GM15510 (cell line): ENCODE data around the gene HELZ.

Experiments
- POLR2A ChIP-seq: IDR thresholded peaks from 3 replicates; pipeline ENCODE4 v1.6.1; 2011; ENCODE audit warnings: borderline replicate concordance; ENCODE audit not compliant: insufficient read length; ENCODE audit errors: extremely low read depth

HELZ gene

DNA sequence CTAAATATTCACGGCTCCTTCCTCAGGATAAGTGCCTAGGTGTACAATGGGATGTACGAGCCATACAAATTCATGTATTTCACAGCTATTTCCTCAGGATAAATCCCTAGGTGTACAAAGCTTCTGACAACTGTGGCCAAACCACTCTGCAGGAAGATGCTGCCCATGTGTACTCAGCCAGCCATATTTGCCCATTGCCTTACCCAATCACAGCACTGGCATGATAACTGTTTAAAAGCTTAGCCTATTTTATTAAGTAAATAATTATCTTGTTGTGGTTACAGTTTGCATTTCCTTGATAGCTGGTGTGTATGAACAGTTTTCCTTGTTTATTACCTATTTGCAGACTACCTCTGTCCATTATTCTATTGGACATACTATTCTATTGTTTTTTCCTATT lies 165.5 kb downstream of the HELZ start:
- no peak for TF ChIP-seq POLR2A

DNA sequence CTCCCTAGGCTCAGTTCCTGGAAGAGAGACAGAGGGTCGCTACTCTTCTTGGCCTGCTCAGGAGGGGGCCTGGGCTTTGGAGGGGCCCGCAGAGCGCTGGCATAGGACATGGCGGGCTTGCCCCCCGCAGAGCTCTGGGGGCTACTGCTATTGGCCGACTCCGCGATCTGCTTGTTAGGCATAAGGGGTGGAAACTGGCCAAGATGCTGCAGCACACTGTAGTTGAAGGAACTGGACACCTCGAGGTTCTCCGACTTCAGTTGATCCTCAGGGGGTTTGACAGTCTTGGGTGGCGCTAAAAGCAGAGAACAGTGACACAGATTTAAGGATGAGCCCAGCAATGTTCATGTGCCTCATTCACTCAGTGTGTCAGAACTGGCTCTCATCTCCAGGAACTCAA lies 166.7 kb downstream of the HELZ start:
- no peak for TF ChIP-seq POLR2A

- TF ChIP-seq POLR2A, result no peak
Measured at GRCh38 chr17:67076290-67076689, 168.7 kb downstream of the HELZ start.

DNA sequence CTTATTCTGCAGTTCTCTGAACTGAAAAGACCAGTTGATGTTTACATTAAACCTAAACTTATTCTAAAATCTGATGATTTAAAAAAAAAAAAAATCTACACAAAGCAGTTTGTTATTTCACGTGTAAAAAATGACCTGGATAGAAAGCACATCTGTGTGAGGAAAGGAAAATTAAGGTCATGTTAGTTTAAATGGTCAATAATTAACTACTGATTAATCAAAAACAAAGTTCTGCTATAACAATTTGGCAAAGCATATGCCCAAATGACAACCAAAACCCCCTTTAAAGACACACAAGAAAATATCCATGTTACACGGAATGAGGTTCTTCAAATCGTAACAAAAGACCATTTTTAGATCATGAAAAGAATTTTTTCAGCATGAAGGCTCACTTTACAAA lies 170.2 kb downstream of the HELZ start:
- TF ChIP-seq POLR2A, result no peak

DNA sequence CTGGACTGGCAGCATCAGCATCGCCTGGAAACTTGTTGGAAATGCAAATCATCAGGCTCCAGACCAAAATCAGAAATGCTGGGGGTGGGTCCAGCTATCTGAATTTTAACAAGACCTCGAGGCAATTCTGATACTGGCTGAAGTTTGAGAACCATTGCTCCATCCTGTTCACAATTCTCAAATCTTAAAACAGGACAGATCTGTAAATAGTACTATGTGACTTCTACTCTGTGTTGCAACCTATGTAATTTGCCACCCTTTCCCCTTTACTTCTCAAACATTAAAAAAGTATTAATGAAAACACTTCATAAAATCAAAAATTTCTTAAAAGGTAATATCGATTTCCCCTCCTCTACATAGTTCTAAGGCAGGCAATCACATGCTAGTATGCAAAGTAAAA lies 172.1 kb downstream of the HELZ start:
- no peak for TF ChIP-seq POLR2A

DNA sequence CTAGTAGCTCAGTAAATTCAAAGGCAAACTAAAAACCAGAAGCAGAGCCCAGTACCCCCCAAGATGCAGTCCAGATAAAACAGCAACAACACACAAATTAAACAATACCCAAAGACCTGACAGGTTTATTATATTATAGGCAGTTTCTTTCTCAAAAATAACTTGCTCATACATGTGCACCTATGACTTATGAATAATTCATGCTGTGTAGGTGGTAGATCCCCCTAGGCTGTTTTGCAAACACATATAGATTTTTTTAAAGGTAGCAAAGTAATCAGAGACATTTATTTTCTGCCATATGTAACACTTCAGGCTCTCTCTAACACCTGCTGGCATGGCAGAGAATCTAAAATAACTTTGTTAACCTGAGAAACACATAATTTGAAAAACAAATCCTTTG lies 173.4 kb downstream of the HELZ start:
- TF ChIP-seq POLR2A, result no peak

DNA sequence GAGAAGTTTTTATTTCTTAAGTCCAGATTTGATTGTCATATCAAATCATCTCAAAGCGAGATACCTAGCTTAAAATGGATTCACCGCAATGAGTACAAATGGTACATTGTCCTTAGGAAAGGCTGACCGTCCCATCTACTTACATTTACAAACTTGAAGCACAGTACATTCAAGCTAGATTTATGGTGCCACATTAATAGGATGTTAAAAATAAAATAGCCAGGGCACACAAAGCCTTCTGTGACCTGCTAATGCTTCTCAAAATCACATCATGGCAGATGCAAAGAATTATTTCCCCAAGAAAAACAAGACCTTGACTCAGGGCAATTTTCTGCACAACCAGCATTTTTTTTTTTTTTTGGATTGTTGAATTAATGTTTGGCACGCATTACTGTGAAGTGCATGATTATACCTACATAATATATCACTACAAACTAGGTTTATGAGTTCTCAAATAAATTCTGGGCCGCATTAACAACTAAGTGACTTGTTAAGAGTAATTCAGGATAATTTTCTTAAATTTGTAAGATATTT lies 175.3 kb downstream of the HELZ start:
- no peak for TF ChIP-seq POLR2A

DNA sequence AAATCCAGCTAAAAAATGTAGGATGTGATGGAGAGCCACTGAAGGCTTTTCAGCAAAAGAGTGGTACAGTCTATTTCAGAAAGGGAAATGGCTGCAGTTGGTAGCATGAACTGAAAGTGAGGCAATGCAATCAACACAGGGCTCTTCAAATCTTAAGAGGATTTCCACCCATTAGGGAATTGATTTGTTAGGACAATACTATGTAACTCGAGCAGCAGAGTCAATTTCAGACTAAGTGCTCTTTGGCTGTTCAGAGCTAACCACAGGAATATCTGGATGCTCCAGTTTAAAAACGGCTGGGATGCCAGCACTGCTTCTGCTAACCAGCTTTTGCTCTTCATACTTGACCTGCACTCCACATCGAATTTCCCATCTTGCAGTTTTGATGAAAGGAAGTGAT lies 176.0 kb downstream of the HELZ start:
- TF ChIP-seq POLR2A, result no peak

DNA sequence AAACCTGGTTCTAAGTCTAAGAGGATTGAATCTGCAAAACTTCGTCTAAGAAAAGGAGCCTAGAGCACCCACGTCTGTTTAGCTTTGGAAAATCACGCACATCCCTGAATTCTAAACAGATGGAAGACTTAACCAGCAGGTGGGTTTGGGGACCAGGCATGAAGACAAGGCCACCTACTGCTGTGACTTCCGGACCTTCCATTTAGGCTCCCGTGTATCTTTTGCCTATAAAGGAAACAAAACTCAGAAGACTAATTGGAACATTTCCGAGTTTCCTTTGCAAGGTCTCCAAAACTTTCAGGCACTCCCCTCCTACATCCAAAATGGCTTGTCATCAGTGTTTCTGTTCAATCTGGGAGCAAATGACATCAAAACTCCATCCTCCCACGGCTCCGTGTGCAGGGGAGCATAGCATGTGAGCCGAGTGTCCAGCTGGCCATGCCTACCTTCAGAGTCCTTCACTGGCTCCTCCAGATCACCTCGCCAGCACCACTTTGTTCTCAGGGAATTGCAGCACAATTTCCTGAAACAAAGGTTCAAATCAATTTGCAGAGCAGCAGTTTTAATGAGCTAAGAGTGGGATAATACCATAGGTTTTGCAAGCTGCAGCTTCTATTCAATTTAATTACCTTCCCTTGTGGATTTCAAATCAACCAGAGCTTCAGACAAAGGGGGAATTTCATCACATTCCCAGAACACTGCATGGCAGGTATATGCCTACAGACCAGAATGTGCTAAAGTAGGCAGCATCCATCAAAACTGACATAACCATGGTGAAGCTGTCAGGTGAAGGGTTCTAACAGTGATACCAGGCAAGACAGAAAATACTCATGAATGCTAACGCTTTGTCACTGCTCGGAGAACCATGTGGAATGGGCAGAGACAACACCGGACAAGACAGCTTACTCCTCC lies 177.2 kb downstream of the HELZ start:
- TF ChIP-seq POLR2A, result no peak

DNA sequence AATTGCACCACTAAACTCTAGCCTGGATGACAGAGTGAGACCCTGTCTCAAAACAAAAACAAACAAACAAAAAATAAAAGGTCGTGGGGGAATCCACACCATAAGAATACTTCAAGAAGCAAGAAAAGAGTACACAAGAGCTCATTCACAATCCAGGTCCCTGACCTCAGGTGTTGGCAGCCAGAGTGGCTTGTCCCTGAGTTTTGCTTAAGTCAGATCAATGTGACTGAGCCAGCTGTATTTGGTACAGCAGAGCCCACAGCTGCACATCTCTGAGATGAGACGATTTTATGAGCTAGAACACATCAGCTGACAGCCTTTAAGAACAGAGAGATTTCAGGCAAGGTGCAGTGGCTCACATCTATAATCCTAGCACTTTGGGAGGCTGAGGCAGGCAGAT lies 178.3 kb downstream of the HELZ start:
- no peak for TF ChIP-seq POLR2A

DNA sequence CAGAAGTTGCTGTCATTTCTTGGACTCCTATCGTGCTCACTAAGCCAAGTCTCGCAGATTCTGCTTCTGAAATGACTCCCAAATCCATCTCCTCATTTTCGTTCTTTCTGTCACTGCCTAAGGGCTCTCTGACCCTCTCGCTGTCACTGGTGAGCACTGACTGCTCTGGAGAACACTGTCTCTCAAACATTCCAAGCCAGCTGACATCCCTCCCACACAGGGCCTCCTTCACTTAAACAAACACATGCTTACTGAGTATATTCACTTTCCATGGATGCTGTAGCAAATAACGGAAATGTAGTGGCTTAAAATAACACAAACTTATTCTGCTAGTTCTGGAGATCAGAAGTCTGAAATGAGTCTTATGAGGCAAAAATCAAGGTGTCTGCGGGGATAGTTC lies 181.9 kb downstream of the HELZ start:
- TF ChIP-seq POLR2A, result no peak

DNA sequence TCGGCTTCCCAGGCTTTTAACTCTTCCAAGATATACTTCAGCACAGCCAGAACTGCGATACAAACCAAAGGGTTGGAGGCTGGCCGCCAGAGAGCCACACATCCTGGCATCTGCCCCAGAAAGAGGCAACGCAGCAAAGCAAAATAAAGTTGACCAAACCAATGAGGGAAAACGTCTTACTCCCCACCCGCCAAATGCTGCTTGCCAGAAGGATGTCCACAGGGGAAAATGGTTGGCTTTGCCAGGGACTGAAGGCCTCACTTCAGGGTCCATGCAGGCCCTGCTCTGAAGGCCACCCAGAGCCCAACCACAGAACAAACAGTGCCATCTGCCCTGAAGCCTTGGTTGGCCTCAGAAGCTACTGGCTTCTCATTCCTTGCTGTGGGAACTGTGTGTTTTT lies 185.6 kb downstream of the HELZ start:
- TF ChIP-seq POLR2A, result no peak

DNA sequence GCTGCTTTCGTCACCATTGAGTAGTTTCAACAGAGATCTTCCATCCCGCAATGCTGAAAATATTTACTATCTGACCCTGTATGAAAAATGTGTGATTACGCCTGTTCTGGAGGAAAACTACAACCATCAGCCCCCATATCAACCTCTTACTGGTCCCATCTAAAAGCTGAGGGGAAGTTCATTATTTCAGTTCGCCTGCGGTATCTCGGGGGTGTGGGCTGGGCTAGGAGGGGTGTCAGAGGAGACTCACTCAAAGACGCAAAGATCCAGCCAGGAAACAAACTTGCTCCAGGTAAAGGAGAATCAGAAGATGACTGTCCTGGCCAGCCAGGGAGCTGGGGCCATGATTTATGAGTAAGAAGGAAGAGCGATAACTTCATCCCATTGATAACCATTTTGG lies 187.0 kb downstream of the HELZ start:
- TF ChIP-seq POLR2A, result no peak

DNA sequence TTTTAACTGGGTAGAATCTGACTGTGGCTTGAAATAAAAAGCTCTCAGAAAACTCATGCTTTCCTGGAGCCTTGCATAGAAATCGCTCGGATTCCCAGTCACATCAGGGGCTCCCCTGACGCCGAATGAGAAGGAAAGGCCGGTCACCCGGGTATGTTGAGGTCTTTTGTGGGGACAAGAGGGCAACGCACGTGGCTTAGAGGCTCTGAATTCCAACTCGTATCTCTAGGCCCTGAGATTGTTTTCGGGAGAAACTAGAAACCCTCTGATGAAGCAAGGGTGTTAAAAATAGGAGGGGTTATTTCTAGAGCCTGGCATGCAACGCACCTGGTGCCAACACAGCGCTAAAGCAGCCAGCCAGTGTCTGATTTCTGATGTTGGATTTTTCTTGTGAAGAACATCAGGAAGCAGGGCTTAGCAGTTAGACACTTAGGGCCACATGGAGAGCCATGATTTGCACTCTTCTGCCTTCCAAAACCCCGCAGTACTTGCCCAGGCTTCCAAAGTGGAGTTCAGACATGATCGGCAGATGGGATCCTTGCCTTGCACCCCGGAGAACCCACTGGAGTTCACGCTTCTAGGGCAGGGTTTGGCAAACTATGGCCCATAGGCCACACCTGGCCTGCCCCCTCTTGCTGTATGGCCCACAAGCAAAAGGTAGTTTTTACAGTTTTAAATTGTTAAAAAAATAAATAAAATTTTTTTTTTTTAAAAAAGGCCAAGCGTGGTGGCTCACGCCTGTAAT lies 188.1 kb downstream of the HELZ start:
- TF ChIP-seq POLR2A, result no peak
